Measurements from ENCODE around the gene PGF.

GRCh38 chr14:74964787-74965485 lies 9.5 kb upstream of the PGF start:
- no peak for TF ChIP-seq REST (IDR thresholded peaks at IDR 0.05; ENCODE audit: insufficient replicate concordance, low read depth)
- no peak for TF ChIP-seq CTCF (IDR thresholded peaks at IDR 0.05; ENCODE audit: insufficient read depth, low read length)
- TF ChIP-seq POLR2AphosphoS5 (IDR thresholded peaks at IDR 0.05; ENCODE audit: low read depth), result no peak
- no peak for TF ChIP-seq SPI1 (IDR thresholded peaks at IDR 0.05; ENCODE audit: borderline replicate concordance, low read depth)

All from HL-60 (cell line).